Measurements from ENCODE around the gene KLHL14.

The KLHL14 gene

DNA sequence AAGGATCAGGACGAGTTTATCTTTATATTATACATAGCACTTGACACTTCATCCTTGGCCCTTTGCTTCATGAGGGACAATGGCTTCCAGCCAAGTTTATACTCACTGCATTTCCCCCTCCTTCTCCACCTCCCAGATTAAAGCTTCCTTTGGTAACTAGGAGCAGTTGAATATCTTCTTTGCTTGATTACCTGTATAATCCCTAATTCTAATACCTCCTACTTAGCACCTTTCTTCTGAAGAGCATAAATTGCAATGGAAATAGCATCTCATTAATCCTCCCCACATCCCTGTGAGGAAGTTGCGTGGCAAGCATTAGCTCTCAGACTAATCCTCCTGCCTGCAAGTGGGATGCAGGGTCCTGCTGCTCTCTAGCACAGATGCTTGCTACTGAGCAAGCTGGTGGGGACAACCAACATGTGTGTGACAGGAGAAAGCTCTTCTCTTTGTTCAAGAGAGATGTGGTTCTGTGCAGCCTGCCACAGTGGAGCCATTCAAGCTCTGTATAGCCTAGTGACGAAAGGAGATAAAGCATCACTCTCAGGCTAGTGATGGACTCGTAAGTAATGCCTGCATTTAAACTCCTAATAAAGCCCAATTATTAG is 19.1 kb downstream of the KLHL14 start:
- TF ChIP-seq, protein P1, sequence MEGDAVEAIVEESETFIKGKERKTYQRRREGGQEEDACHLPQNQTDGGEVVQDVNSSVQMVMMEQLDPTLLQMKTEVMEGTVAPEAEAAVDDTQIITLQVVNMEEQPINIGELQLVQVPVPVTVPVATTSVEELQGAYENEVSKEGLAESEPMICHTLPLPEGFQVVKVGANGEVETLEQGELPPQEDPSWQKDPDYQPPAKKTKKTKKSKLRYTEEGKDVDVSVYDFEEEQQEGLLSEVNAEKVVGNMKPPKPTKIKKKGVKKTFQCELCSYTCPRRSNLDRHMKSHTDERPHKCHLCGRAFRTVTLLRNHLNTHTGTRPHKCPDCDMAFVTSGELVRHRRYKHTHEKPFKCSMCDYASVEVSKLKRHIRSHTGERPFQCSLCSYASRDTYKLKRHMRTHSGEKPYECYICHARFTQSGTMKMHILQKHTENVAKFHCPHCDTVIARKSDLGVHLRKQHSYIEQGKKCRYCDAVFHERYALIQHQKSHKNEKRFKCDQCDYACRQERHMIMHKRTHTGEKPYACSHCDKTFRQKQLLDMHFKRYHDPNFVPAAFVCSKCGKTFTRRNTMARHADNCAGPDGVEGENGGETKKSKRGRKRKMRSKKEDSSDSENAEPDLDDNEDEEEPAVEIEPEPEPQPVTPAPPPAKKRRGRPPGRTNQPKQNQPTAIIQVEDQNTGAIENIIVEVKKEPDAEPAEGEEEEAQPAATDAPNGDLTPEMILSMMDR (IDR thresholded peaks at IDR 0.05; ENCODE audit: insufficient read depth, low read length), result no peak
- TF ChIP-seq, protein P2, sequence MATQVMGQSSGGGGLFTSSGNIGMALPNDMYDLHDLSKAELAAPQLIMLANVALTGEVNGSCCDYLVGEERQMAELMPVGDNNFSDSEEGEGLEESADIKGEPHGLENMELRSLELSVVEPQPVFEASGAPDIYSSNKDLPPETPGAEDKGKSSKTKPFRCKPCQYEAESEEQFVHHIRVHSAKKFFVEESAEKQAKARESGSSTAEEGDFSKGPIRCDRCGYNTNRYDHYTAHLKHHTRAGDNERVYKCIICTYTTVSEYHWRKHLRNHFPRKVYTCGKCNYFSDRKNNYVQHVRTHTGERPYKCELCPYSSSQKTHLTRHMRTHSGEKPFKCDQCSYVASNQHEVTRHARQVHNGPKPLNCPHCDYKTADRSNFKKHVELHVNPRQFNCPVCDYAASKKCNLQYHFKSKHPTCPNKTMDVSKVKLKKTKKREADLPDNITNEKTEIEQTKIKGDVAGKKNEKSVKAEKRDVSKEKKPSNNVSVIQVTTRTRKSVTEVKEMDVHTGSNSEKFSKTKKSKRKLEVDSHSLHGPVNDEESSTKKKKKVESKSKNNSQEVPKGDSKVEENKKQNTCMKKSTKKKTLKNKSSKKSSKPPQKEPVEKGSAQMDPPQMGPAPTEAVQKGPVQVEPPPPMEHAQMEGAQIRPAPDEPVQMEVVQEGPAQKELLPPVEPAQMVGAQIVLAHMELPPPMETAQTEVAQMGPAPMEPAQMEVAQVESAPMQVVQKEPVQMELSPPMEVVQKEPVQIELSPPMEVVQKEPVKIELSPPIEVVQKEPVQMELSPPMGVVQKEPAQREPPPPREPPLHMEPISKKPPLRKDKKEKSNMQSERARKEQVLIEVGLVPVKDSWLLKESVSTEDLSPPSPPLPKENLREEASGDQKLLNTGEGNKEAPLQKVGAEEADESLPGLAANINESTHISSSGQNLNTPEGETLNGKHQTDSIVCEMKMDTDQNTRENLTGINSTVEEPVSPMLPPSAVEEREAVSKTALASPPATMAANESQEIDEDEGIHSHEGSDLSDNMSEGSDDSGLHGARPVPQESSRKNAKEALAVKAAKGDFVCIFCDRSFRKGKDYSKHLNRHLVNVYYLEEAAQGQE (IDR thresholded peaks at IDR 0.05; ENCODE audit: insufficient replicate concordance, low read depth), result no peak
- TF ChIP-seq GABPA (IDR thresholded peaks at IDR 0.05; ENCODE audit: low read depth) (no peak), SPI1 (IDR thresholded peaks at IDR 0.05; ENCODE audit: borderline replicate concordance, low read depth) (no peak), POLR2AphosphoS5 (IDR thresholded peaks at IDR 0.05; ENCODE audit: low read depth) (no peak)
- DNase-seq (ENCODE audit: low read depth in 1 of 2, low spot score in 1 of 2), result no peak
- Histone ChIP-seq H3K27me3 (ENCODE audit: insufficient read depth, poor library complexity, severe bottlenecking) (no peaks in the 10 kb centered on the region), H3K27ac (replicated peaks) (no peak overlapping the region), H3K4me3 (replicated peaks; ENCODE audit: insufficient read depth, low read length) (no peak overlapping the region)

DNA sequence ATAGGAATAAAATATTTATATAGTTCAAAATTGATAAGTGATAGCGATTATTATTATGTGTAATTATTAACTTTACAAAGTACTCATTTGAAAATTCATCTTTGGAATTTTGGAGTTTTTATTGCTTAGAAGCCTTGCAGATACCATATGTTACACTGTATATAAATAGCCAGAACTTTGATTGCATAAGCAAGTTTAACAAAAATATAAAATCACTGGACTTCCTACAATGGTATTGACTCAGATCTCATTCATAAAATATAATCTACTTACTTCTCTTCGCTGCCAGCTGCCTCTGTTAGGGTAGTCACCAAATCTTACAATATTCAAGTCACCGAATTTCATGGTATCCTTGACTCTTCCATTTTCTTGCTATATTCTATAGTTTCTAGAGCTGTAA is 22.5 kb downstream of the KLHL14 start:
- no peak for DNase-seq (ENCODE audit: low read depth in 1 of 2, low spot score in 1 of 2)
- no peak overlapping the region for H3K27ac ChIP-seq (replicated peaks)
- no peak overlapping the region for H3K4me3 ChIP-seq (replicated peaks; ENCODE audit: insufficient read depth, low read length)
- no peaks in the 10 kb centered on the region for H3K27me3 ChIP-seq (ENCODE audit: insufficient read depth, poor library complexity, severe bottlenecking)
- TF ChIP-seq, protein P1 (IDR thresholded peaks at IDR 0.05; ENCODE audit: insufficient read depth, low read length), result no peak
- no peak for TF ChIP-seq POLR2AphosphoS5 (IDR thresholded peaks at IDR 0.05; ENCODE audit: low read depth)
- TF ChIP-seq, protein P2 (IDR thresholded peaks at IDR 0.05; ENCODE audit: insufficient replicate concordance, low read depth), result no peak

DNA sequence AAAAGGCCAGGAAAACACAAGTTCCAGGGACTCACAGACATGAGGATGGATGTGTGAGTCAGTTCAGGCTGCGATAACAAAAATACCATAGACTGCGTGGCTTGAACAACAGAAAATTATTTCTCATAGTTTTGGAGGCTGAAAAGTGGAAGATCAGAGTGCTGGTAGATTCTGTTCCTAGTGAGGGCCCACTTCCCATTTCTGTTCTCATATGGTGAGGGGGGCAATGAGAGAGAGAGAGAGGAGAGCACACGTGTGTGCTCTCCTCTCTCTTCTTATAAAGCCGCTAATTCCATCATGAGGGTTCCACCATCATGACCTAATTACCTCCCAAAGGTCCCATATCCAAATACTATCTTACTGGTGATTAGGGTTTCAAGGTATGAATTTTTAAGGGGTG is 23.0 kb downstream of the KLHL14 start:
- H3K27me3 ChIP-seq (ENCODE audit: insufficient read depth, poor library complexity, severe bottlenecking), result no peaks in the 10 kb centered on the region
- H3K4me3 ChIP-seq (replicated peaks; ENCODE audit: insufficient read depth, low read length), result no peak overlapping the region
- H3K27ac ChIP-seq (replicated peaks), result no peak overlapping the region
- DNase-seq (ENCODE audit: low read depth in 1 of 2, low spot score in 1 of 2), result no peak
- TF ChIP-seq, protein P1 (IDR thresholded peaks at IDR 0.05; ENCODE audit: insufficient read depth, low read length), result no peak
- TF ChIP-seq, protein P2 (IDR thresholded peaks at IDR 0.05; ENCODE audit: insufficient replicate concordance, low read depth), result no peak
- TF ChIP-seq SPI1 (IDR thresholded peaks at IDR 0.05; ENCODE audit: borderline replicate concordance, low read depth) (no peak), POLR2AphosphoS5 (IDR thresholded peaks at IDR 0.05; ENCODE audit: low read depth) (no peak), GABPA (IDR thresholded peaks at IDR 0.05; ENCODE audit: low read depth) (no peak)
